ENCODE data around the gene KCNIP1. TPM values are rescaled to one million over a fixed set of nuclear protein-coding genes. Genes with fewer than 3 reads are reported as not detected.

The KCNIP1 gene
- total RNA-seq, 1 donor from 2014 or later, result 0.16 TPM

DNA sequence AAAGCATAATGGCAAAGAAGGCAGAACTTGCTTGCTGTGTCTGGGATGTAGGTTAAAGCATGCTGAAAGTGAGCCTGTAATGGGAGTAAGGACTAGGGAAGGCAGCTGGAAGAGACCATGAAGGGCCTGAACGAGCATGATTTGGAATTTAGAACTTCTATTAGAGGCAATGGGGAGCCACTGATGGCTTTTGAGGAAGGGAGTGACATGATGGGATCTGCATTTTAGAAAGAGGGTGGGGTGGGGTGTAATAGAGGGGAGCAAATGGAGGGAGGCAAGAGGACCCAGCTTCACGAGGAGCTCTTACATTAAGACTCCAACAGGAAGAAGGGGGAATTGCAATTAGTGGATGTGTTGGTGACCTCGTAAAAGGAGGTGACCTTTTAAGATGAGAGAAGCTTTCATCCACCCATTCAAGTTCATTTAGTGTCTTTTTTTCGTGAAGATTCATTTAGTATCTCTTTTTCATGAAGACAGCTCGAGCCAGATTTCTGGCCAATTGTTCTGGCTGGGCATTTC lies 266.1 kb downstream of the KCNIP1 start:
- DNase-seq, result no peak
- no peak overlapping the region for H3K27ac ChIP-seq (replicated peaks)
- H3K4me1 ChIP-seq, result peaks cover 7% of the 10 kb centered on the region
- no peaks in the 10 kb centered on the region for H3K36me3 ChIP-seq
- intact Hi-C loops (cut with micrococcal nuclease), result no loop called here
- no peaks in the 10 kb centered on the region for H3K27me3 ChIP-seq (ENCODE audit: low read depth)
- TF ChIP-seq, protein P1, sequence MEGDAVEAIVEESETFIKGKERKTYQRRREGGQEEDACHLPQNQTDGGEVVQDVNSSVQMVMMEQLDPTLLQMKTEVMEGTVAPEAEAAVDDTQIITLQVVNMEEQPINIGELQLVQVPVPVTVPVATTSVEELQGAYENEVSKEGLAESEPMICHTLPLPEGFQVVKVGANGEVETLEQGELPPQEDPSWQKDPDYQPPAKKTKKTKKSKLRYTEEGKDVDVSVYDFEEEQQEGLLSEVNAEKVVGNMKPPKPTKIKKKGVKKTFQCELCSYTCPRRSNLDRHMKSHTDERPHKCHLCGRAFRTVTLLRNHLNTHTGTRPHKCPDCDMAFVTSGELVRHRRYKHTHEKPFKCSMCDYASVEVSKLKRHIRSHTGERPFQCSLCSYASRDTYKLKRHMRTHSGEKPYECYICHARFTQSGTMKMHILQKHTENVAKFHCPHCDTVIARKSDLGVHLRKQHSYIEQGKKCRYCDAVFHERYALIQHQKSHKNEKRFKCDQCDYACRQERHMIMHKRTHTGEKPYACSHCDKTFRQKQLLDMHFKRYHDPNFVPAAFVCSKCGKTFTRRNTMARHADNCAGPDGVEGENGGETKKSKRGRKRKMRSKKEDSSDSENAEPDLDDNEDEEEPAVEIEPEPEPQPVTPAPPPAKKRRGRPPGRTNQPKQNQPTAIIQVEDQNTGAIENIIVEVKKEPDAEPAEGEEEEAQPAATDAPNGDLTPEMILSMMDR (IDR thresholded peaks at IDR 0.05; ENCODE audit: borderline replicate concordance), result no peak
- no peaks in the 10 kb centered on the region for H3K9me3 ChIP-seq (replicated peaks)
- no peak overlapping the region for H3K4me3 ChIP-seq

DNA sequence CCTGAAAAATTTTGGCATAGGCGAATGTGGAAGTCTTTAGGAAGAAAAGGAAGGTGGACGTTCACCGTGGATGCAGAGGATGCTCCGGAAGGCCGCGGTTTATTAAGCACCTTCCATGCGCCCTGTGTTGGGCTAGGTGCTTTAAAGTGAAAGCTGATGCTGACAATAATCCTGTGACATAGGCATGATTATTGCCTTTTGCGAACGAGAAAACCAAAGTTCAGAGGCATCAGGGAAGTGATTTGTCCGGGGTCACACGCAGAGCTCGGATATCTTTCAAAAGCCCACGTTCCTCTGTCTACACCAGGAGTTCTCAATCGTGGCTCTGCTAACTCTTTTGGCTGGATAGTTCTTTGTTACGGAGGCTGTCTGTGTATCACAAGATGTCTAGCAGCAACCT lies 267.7 kb downstream of the KCNIP1 start:
- Histone ChIP-seq H3K4me1 (peaks cover 10% of the 10 kb centered on the region), H3K9me3 (replicated peaks) (no peaks in the 10 kb centered on the region), H3K36me3 (no peaks in the 10 kb centered on the region), H3K4me3 (no peak overlapping the region), H3K27me3 (ENCODE audit: low read depth) (no peaks in the 10 kb centered on the region), H3K27ac (replicated peaks) (no peak overlapping the region)
- intact Hi-C loops (cut with micrococcal nuclease), result no loop called here
- TF ChIP-seq, protein P1 (IDR thresholded peaks at IDR 0.05; ENCODE audit: borderline replicate concordance), result no peak
- no peak for DNase-seq

DNA sequence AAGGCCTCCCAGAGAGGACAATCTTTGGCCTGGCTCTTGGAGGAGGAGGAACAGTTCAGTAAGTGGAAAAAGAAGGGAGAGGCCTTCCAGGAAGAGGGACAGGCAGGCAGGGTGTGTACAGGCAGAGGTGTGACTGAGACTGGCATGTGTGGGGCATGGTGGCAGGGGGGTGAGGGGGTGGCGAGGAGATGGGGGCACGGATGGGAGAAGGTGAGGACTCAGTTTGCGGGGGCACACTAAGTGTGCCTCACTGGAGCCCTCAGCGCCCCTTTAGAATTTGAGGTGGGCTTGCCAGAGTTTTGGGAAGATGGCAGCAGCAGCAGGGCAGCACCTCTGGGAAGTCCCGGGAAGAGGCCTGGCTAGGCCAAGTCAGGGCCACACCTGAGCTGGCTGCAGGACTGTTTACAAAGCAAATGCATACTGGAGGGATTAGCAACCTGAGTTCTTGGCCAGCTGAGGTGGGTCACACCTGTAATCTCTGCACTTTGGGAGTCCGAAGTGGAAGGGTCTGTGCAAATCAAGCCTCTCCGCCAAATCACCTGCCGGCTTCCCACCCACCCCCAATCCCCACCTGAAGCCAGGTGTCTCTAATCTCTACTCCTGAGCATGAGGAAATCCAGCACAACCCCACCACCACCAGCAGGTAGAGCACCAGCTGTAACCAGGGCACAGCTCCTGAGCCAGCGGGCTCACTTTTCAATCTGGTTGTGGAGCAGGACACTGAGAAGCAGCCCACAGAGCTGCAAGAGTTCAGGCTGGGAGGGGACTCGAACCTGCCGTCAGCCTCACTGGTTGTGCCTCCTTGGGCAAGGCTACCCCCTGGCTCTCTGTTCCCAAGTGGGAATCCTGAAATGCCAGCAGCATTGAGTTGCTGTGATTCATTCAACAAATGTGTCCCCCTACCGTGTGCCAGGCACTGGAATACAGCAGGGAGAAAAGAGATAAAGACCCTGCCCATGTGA lies 269.5 kb downstream of the KCNIP1 start:
- DNase-seq, result no peak
- intact Hi-C loops (cut with micrococcal nuclease), result no loop called here
- Histone ChIP-seq H3K4me3 (no peak overlapping the region), H3K36me3 (no peaks in the 10 kb centered on the region), H3K27me3 (ENCODE audit: low read depth) (no peaks in the 10 kb centered on the region), H3K27ac (replicated peaks) (no peak overlapping the region), H3K4me1 (peaks cover 10% of the 10 kb centered on the region), H3K9me3 (replicated peaks) (no peaks in the 10 kb centered on the region)
- TF ChIP-seq, protein P1 (IDR thresholded peaks at IDR 0.05; ENCODE audit: borderline replicate concordance), result no peak

DNA sequence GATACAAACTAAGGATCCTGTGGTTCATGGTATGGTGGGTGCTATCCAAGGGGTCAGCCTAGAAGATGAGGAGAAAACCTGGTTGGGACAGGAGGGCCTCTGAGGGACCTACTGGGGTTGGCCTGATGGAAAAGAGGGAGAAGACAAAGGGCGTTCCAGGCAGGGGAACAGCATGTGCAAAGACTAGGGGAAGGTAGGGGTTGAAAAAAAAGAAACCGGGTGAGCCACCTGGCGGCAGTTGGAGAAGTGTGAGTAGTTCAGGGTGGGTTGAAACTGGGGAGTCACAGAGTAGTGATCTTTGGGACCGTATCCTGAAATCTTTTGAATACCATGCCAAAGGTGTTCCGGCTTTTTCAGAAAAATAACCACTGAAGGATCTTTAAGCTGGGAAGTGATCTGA lies 271.0 kb downstream of the KCNIP1 start:
- no peak overlapping the region for H3K27ac ChIP-seq (replicated peaks)
- H3K4me3 ChIP-seq, result no peak overlapping the region
- intact Hi-C loops (cut with micrococcal nuclease), result no loop called here
- TF ChIP-seq, protein P1 (IDR thresholded peaks at IDR 0.05; ENCODE audit: borderline replicate concordance), result no peak
- peaks cover 3% of the 10 kb centered on the region for H3K4me1 ChIP-seq
- H3K36me3 ChIP-seq, result no peaks in the 10 kb centered on the region
- DNase-seq, result no peak
- H3K9me3 ChIP-seq (replicated peaks), result no peaks in the 10 kb centered on the region
- no peaks in the 10 kb centered on the region for H3K27me3 ChIP-seq (ENCODE audit: low read depth)

DNA sequence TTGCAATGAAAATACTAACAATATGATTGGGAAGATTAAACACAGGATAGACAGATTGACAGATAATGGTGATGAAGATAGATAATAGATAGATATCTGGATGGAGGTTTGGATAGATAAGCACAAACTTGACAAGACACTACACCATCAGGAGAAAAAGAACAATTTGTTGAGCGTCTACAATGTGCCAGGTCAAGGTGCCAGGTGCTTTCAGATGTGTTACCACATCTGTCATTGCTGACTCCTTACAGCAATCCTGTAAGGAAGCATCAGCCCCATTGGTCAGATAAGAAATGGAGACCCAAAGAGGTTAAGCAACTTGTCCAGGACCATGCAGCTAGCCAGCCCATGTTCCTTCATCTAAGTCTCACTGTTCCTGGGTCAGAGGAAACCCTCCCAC lies 278.1 kb downstream of the KCNIP1 start:
- Histone ChIP-seq H3K36me3 (no peaks in the 10 kb centered on the region), H3K27ac (replicated peaks) (peak overlapping the region; percentile 63), H3K4me1 (peaks cover 39% of the 10 kb centered on the region), H3K27me3 (ENCODE audit: low read depth) (no peaks in the 10 kb centered on the region), H3K4me3 (no peak overlapping the region), H3K9me3 (replicated peaks) (no peaks in the 10 kb centered on the region)
- DNase-seq, result no peak
- intact Hi-C loops (cut with micrococcal nuclease), result no loop called here
- TF ChIP-seq, protein P1 (IDR thresholded peaks at IDR 0.05; ENCODE audit: borderline replicate concordance), result no peak

All from left ventricle myocardium inferior (tissue), 1 donor.